Thyroid gland (tissue), 4 donors: ENCODE data around the gene ENTHD1.

Experiments
- CTCF ChIP-seq, 6 experiments: fragments of 200-600 bp in 3 of 6; fragments of 450-650 bp in 3 of 6; sonication (generic) in 3 of 6; IDR thresholded peaks; one replicate each; pipeline ENCODE4 v1.5.1; 2016 to 2019; ENCODE audit warnings: antibody characterized with exemption in 6 of 6, mild to moderate bottlenecking in 2 of 6, inconsistent platforms in 1 of 6, moderate library complexity in 1 of 6
- POLR2A ChIP-seq, 2 donors: fragments of 450-650 bp; IDR thresholded peaks; one replicate each; pipeline ENCODE4 v1.6.1; 2017; ENCODE audit warnings: antibody characterized with exemption in 2 of 2, mild to moderate bottlenecking in 2 of 2, moderate library complexity in 1 of 2

GRCh38 chr22:39723899-39724351, 169.6 kb downstream of the ENTHD1 start:
- TF ChIP-seq CTCF (IDR thresholded peaks at IDR 0.05) = no peak
- no peak for TF ChIP-seq POLR2A (IDR thresholded peaks at IDR 0.05)
